ENCODE results near the gene MXD1.

The MXD1 gene

GRCh38 chr2:69950671-69951070, 35.8 kb downstream of the MXD1 start (continued):
- peak; percentile 96 for TF ChIP-seq ZNF518A (tag by site-specific recombination; conservative IDR thresholded peaks at IDR 0.05; ENCODE audit: low read depth)
- peak; percentile 68; the same call in 1 of the 2 replicates for TF ChIP-seq ZNF791 (tag by site-specific recombination; IDR thresholded peaks at IDR 0.05)
- peak; percentile 76; the same call in 1 of the 2 replicates for TF ChIP-seq ZNF560 (tag by site-specific recombination; IDR thresholded peaks at IDR 0.05; ENCODE audit: borderline replicate concordance)
- TF ChIP-seq ZBTB8A (tag by site-specific recombination; IDR thresholded peaks at IDR 0.05) = peak; percentile 88
- TF ChIP-seq ZNF654 (tag by site-specific recombination; IDR thresholded peaks at IDR 0.05; ENCODE audit: low read depth) = peak; percentile 45
- TF ChIP-seq ZNF664 (tag by site-specific recombination; IDR thresholded peaks at IDR 0.05) = peak; percentile 87
- 0 out of 2 replicates have a peak, but pooled peaks have one; percentile 14 for TF ChIP-seq ZNF341 (tag by site-specific recombination; IDR thresholded peaks at IDR 0.05; ENCODE audit: low read depth)
- 0 out of 2 replicates have a peak, but pooled peaks have one; percentile 42 for TF ChIP-seq ZNF223 (tag by site-specific recombination; IDR thresholded peaks at IDR 0.05)
- peak; percentile 98 for TF ChIP-seq ZNF426 (tag by site-specific recombination; IDR thresholded peaks at IDR 0.05)
- TF ChIP-seq ZBTB11 (tag by site-specific recombination; conservative IDR thresholded peaks at IDR 0.05; ENCODE audit: low read depth) = peak; percentile 86
- 0 out of 2 replicates have a peak, but pooled peaks have one; percentile 21 for TF ChIP-seq ZNF610 (tag by site-specific recombination; IDR thresholded peaks at IDR 0.05; ENCODE audit: borderline replicate concordance)
- 0 out of 2 replicates have a peak, but pooled peaks have one; percentile 36 for TF ChIP-seq ZNF266 (tag by site-specific recombination; IDR thresholded peaks at IDR 0.05; ENCODE audit: low read depth)
- 0 out of 2 replicates have a peak, but pooled peaks have one; percentile 65 for TF ChIP-seq ZNF501 (tag by site-specific recombination; IDR thresholded peaks at IDR 0.05)
- peak; percentile 79 for TF ChIP-seq ZNF510 (tag by site-specific recombination; IDR thresholded peaks at IDR 0.05; ENCODE audit: insufficient replicate concordance)

- H3K27ac ChIP-seq (ENCODE audit: extremely low read depth, low read depth, low read length) = no peak overlapping the region
- TF ChIP-seq CTCF (tag by site-specific recombination; IDR thresholded peaks at IDR 0.05) (no peak), ZNF391 (tag by site-specific recombination; IDR thresholded peaks at IDR 0.05; ENCODE audit: borderline replicate concordance, low read depth) (no peak), PRDM1 (tag by site-specific recombination; IDR thresholded peaks at IDR 0.05) (peak; percentile 98), ZNF366 (tag by site-specific recombination; conservative IDR thresholded peaks at IDR 0.05) (0 out of 2 replicates have a peak, but pooled peaks have one; percentile 29), ZNF561 (tag by site-specific recombination; IDR thresholded peaks at IDR 0.05; ENCODE audit: borderline replicate concordance) (no peak), ZNF660 (tag by site-specific recombination; IDR thresholded peaks at IDR 0.05) (no peak), ZNF416 (tag by site-specific recombination; IDR thresholded peaks at IDR 0.05) (no peak)
- no peaks in the 10 kb centered on the region for H3K36me3 ChIP-seq (ENCODE audit: control insufficient read depth in 2 of 2, insufficient read depth in 1 of 2, low read length in 2 of 2)
- H3K9me3 ChIP-seq (ENCODE audit: control insufficient read depth, insufficient read depth, low read depth, low read length) = no peaks in the 10 kb centered on the region
- H3K4me1 ChIP-seq (ENCODE audit: control insufficient read depth, insufficient read depth, low read length) = no peaks in the 10 kb centered on the region
- ChIA-PET CTCF (interaction anchor here (0.5 to 1.3 kb wide), 3 partner anchors 11 to 342 kb away, joined by 3 to 5 read pairs (median 3); no protein-coding TSS in a partner anchor), POLR2A (no interaction called here)
- no peak overlapping the region for H3K4me3 ChIP-seq (ENCODE audit: low read depth, low read length)
These were observed 37.6 kb downstream of the MXD1 start for GRCh38 chr2:69952336-69953115.
